GM19467 (cell line): ENCODE results near the gene KLK6.
"Not testable (repeated sequence)": the region's sequence is repeated elsewhere in the genome, so short reads cannot be mapped to it uniquely, and the experiment has no call there.

ENCODE experiments used
- ATAC-seq: cut with Tn5 transposase; IDR thresholded peaks from one replicate; pipeline ENCODE4 v1.9.1; 2021; ENCODE audit warnings: mild to moderate bottlenecking, moderate library complexity; ENCODE audit not compliant: unreplicated experiment

The KLK6 gene

GRCh38 chr19:50994129-50994528 is 24.7 kb upstream of the KLK6 start:
- no peak for ATAC-seq

GRCh38 chr19:50992666-50993035 is 23.3 kb upstream of the KLK6 start:
- ATAC-seq: no peak

- not testable (repeated sequence) for ATAC-seq
Observed at GRCh38 chr19:50984416-50984815, 15.0 kb upstream of the KLK6 start.

DNA sequence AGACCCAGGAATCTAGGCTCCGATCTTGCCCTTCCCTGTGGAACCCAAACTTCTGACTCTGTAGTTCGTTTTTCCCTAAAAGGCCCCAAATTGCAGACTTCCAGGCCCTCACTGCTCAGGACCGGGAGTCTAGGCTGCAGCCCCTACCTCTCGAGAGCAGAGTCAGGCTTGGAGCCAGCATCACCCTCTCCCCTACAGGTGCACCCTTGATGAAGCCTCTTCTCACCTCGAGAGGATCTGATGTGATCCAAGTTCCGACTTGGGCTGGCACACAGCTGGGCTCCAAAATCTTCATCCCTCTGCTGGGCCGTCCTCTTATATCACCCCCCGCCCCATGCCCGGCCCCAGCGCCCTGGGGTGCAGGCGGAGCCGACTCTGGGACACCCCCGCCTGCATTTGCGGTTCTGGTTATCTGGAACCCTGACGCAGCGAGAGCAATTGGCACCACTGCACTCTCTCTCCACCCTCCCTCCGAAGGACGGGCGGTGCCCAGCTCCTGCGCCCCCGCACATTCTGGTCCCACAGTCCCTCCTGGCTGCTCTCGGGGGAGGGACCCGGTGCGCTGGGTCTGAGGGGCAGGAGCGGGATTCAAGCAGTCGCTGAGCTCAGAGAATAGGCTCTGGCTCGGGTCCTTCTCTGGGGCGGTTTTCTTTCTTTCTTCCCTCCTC is 14.4 kb upstream of the KLK6 start, which contains the start of gene KLK7:
Gene KLK7, minus strand, starts transcription at position 293 of the 668 bp plus-strand sequence. CDS start 1,518 bp downstream, outside the sequence.
- no peak for ATAC-seq

GRCh38 chr19:50982186-50982585 is 12.8 kb upstream of the KLK6 start:
- no peak for ATAC-seq

DNA sequence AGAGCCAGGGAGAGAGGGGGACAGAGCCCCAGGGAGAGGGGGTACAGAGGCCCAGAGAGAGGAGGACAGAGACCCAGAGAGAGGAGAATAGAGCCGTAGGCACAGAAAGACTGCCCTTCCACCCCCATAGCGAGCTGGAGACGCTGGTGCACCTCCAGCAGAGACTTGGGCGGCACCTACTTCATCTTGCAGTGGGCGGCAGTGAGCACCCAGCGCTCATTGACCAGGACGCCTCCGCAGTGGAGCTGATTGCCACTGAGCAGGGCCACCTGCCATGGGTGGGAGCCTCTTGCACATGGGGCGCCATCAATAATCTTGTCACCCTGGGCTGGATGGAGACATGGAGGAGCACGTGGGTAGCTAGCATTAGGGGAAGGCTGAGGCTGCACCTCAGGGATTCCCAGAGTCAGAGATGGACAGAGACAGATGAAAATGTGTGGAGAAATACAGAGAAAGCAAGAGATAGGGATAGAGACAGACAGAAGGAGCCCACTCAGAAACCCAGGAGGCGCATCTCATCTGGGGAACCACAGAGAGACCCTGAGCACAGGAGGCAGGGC is 12.3 kb upstream of the KLK6 start:
- no peak for ATAC-seq

DNA sequence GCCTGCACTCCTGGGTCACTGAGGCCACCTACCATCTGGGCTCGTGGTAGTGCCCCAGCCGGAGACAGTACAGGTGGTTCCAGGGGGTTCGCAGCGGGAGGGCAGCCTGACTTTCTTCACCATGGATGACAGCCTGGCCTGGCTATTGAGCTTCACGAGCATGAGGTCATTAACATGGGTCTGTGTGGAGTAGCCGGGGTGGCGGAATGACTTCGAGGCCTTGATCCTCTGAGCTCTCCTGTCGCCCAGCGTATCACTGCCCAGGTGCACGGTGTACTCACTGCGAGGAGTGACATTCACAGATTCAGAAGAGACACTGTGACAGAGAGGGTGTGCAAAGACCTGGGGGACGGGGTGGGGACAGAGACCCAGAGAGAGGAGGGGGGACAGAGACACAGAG is 10.8 kb upstream of the KLK6 start:
- ATAC-seq: no peak

DNA sequence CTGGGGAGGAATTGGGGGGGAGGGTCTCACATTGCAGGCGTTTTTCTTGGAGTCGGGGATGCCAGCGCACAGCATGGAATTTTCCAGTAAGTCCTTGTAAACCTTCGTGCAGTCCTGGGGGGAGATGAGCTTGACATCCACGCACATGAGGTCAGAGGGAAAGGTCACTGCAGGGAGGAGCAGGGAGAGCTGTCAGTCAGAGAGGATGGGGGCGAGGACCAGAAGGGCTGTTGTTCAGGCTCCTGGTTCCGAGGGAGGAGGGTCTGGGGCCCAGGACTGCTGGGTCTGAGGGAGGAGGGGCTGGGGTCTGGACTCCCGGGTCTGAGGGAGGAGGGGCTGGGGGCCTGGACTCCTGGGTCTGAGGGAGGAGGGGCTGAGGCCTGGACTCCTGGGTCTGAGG is 10.4 kb upstream of the KLK6 start:
- no peak for ATAC-seq

DNA sequence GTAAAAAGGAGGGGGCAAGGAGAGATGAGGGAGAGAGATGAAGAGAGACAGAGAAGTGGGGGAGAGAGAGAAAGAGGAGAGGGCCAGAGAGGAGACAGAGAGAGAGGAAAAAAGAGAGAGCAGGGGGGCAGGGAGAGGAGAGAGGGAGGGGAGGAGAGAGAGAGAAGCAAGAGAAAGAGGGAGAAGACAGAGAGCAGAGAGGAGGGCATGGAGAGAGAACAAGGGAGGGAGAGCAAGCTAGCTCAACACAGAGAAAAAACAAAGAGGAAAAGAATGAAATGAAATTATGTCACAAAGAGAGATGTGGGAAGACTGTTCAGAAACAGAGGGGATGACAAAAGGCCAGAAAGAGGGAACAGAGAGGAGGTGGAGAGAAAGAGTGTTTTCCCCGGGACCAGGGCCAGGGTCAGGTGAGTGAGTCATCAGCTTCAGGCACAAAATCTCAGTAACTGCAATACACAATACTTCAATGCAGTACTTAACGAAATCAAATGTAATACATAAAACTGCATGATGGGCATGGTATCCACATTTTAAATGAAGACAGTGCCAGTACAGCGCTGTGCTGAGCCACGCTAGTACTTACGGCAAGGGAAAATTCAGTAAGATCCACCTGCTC is 9.5 kb upstream of the KLK6 start:
- no peak for ATAC-seq

DNA sequence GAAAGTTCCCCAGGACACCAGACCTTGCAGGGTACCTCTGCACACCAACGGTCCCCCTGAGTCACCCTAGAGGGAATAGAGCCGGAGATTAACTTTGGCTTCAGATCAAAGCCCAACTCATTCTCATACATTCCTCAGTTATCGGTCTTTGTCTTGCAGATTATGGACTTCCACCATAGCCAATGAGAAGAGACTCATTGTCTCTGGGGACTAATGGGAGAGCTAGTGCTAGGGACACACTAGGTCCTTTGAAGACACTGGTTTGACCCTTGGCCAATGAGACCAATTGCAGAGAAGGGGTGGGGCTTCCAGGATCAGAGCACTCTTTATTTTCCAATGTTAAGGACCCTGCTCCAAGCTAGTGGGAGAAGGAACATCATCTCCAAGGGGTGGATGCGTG is 8.2 kb upstream of the KLK6 start:
- no peak for ATAC-seq

- ATAC-seq: no peak
Observed at GRCh38 chr19:50975766-50976165, 6.4 kb upstream of the KLK6 start.

- ATAC-seq: no peak
Observed at GRCh38 chr19:50974702-50975556, 5.5 kb upstream of the KLK6 start.

- no peak for ATAC-seq
Observed at GRCh38 chr19:50972795-50973376, 3.5 kb upstream of the KLK6 start.

DNA sequence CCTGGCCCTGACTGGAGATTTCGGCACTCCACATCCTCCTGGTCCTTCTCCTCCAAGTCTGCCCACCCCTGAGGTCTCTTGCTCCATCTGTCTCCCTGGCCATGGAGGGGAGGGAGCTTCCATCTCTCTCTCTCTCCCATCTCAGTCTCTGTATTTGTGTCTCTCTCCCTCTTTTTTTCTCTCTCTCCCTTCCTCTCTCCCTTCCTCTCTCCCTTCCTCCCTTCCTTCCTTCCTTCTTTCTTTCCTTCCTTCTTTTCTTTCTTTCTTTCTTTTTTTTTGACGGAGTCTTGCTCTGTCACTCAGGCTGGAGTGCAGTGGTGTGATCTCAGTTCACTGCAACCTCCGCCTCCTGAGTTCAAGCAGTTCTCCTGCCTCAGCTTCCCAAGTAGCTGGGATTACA is 419 bp upstream of the KLK6 start:
- ATAC-seq: not testable (repeated sequence)

DNA sequence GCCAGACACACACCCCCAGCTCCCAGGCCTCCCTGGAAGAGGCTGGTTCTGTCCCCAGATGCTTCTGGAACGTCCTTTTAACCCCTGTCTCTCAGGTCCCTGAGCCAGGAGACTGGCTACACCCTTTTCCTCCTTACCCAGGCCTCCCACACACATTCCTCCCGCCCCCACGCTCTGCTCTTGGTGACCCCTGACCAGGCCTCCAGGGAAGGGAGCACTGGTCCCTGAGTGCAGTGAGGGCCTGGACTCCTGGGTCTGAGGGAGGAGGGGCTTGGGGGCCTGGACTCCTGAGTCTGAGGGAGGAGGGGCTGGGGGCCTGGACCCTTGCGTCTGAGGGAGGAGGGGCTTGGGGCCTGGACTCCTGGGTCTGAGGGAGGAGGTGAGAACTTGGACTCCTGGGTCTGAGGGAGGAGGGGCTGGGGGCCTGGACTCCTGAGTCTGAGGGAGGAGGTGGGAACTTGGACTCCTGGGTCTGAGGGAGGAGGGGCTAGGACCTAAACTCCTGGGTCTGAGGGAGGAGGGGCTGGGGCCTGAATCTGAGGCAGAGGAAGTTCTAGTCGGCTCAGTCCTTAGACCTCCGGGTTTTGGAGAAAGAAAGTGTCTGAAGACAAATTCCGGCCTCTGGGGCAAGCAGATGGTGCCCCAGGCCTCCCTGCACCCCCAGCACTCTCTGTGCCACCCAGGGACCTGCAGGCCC is 527 bp downstream of the KLK6 start:
- no peak for ATAC-seq

GRCh38 chr19:50967929-50968715 is 1.3 kb downstream of the KLK6 start:
- no peak for ATAC-seq

DNA sequence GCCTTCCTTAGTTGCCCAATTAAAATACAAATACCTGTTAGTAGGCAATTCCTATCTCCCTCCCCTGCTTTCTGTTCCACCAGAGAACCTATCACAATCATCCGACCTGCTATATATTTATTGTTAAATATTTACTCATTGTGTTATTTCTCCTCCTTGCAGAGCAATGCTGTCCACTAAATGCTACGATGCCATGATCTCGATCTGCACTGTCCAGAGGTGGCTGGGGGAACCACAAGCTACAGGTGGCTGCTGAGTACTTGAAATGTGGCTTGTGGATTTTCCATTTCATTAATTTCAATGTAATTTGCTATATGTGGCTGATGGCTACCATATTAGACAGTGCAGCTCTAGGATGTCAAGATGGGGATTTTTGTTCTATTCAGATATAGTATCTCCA is 5.1 kb downstream of the KLK6 start:
- no peak for ATAC-seq

GRCh38 chr19:50963381-50963780 is 6.0 kb downstream of the KLK6 start:
- no peak for ATAC-seq

DNA sequence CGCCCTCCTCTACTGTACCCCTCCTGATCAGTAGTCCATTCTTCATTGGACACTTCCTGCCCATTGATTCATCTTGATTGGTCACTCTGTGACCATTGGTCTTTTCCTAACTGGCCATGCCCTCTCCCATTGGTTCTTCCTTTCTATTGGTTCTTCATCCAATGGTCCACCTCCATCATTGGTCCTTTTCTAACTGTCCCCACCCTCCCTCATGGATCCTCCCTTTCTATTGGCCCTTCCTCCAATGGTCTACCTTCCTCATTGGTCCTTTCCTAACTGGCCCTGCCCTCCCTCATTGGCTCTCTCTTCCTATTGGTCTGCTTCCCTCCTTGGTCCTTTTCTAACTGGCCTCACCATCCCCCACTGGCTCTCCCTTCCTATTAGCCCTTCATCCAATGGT is 7.1 kb downstream of the KLK6 start:
- ATAC-seq: no peak
